ENCODE measurements around the gene KIF25.

Gene KIF25

GRCh38 chr6:168009331-168009730 is 11.9 kb downstream of the KIF25 start:
- TF ChIP-seq, protein P1, sequence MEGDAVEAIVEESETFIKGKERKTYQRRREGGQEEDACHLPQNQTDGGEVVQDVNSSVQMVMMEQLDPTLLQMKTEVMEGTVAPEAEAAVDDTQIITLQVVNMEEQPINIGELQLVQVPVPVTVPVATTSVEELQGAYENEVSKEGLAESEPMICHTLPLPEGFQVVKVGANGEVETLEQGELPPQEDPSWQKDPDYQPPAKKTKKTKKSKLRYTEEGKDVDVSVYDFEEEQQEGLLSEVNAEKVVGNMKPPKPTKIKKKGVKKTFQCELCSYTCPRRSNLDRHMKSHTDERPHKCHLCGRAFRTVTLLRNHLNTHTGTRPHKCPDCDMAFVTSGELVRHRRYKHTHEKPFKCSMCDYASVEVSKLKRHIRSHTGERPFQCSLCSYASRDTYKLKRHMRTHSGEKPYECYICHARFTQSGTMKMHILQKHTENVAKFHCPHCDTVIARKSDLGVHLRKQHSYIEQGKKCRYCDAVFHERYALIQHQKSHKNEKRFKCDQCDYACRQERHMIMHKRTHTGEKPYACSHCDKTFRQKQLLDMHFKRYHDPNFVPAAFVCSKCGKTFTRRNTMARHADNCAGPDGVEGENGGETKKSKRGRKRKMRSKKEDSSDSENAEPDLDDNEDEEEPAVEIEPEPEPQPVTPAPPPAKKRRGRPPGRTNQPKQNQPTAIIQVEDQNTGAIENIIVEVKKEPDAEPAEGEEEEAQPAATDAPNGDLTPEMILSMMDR (IDR thresholded peaks at IDR 0.05), result no peak

DNA sequence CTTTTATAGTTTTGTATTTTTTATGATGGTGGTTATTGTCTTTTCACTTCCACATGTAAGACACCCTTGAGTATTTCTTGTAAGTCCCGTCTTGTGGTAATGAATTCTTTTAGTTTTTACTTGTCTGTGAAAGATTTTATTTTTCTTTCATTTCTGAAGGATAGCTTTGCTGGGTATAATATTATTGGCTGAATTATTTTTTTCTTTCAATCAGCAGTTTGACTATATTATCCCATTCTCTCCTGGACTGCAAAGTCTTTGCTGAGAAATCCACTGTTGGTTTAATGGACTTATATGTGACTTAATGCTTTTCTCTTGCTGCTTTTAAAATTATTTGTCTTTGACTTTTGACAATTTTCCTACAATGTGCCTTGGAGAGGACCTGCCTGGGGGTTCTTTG is 13.8 kb downstream of the KIF25 start:
- TF ChIP-seq, protein P1 (IDR thresholded peaks at IDR 0.05), result no peak

- TF ChIP-seq, protein P1 (IDR thresholded peaks at IDR 0.05), result no peak
Observed at GRCh38 chr6:168012431-168013249, 15.2 kb downstream of the KIF25 start.

DNA sequence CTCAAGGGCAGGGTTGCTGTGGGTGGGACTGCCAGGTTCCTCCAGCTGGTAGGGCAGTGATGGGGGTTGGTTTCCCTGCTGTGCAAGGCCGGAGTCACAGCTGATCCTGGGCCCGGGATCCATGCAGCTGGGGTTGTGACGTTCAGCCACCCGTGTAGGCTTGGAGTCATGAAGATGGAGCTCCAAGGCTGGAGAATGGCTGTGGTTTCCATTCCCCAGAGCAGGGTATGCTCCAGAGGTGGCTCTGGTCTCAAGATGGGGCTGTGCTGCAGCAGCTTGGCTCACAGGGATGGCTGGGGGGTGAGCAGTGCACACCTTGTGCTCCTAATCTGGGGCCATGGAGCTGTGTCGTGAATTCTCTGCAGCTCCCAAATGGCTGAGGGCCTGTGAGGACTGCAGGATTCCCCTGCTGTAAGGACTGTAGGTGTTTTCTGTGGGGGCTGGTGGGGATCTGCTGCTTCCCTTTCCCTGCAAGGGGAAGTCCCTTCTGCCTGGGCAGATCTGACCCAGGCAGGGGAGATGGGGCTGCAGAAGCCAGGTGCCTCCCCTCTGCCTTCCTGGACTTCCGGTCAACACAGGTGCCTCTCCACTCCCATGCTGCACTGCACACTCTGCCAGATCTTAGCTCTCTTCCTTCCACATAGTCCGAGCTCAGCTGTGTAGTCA is 15.9 kb downstream of the KIF25 start:
- TF ChIP-seq, protein P1 (IDR thresholded peaks at IDR 0.05), result no peak

- TF ChIP-seq, protein P1 (IDR thresholded peaks at IDR 0.05), result no peak
Observed at GRCh38 chr6:168014428-168014827, 17.0 kb downstream of the KIF25 start.

GRCh38 chr6:168015009-168015408 is 17.5 kb downstream of the KIF25 start:
- TF ChIP-seq, protein P1 (IDR thresholded peaks at IDR 0.05), result no peak

GRCh38 chr6:168015482-168016175 is 18.2 kb downstream of the KIF25 start:
- TF ChIP-seq, protein P1 (IDR thresholded peaks at IDR 0.05), result no peak
